MG63 (cell line): ENCODE data around the gene XDH. TPM values are rescaled to one million over a fixed set of nuclear protein-coding genes. Genes with fewer than 3 reads are reported as not detected.

ENCODE experiments used
- DNase-seq: peaks from one replicate; pipeline ENCODE4 v3.0.0-alpha.2; 2020
- H3K27me3 ChIP-seq: fragments of 250-450 bp; sonication (Bioruptor Pico); 2 replicates; pipeline ENCODE4 v1.5.1; 2020; ENCODE audit warnings: mild to moderate bottlenecking, moderate library complexity
- H3K36me3 ChIP-seq: fragments of 250-450 bp; sonication (Bioruptor Pico); 2 replicates; pipeline ENCODE4 v1.5.1; 2020; ENCODE audit warnings: mild to moderate bottlenecking, moderate library complexity
- H3K4me3 ChIP-seq: fragments of 250-450 bp; sonication (Bioruptor Pico); 2 replicates; pipeline ENCODE4 v1.5.1; 2020; ENCODE audit warnings: mild to moderate bottlenecking, moderate library complexity
- H3K9me3 ChIP-seq: fragments of 250-450 bp; sonication (Bioruptor Pico); 2 replicates; pipeline ENCODE4 v1.5.1; 2020; ENCODE audit warnings: mild to moderate bottlenecking, moderate library complexity
- total RNA-seq: library from RNA; depleted of rRNA; stranded (reverse); fragments of >200 nt; shearing (Covaris generic); gene quantifications from 2 replicates; pipeline ENCODE4 v1.2.3, GENCODE V29; 2014; ENCODE audit warnings: low replicate concordance; rRNA removed

XDH gene
- total RNA-seq, 1 experiment from 2014 or later: not detected

DNA sequence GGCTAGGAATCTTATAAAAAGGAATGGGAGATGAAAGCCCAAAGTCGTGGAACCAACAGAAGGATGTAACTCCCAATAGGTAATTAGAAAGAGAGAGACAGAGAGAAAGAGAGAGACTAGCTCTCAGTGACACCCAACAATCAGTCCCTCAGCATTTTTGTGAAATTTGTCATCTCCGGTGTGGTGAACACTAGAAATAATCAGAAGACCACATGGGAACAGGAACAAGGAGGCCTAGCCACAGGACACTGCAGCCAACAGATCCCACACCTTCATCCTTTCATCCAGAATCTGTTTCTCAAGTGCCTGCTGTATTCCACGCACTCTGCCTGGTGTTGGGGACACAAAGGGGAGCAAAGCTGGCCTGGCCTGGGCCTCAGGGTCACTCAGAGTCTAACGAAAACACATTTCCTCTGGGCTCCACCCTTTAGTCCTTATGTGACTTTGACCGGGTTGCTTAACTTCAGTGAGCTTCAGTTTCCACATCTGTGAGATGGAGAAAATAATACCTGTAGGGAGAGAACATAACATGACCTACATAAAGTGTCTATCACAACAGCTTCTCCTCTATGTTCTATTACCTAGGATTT lies 127.5 kb downstream of the XDH start:
- no peaks in the 10 kb centered on the region for H3K36me3 ChIP-seq
- no peaks in the 10 kb centered on the region for H3K9me3 ChIP-seq
- H3K4me3 ChIP-seq: no peak overlapping the region
- H3K27me3 ChIP-seq: no peaks in the 10 kb centered on the region
- no peak for DNase-seq

DNA sequence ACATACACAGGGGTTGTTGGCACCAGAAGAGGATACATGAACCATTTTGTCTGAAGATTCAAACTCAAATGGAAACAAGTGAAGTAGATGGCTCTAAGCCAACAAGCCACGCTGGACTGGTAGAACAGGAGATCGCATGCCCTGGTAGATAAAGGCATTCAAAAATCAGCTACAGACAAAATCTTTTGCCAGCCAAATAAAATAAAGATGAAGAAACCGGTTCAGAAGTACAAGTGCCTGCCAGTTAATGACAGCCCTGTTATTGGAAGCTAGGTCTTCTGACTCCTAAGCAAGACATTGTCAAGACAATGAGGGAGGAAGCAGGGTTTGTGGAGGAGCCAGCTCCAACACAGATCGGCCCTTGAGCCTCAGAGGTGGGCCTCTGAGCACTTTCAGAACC lies 128.3 kb downstream of the XDH start:
- no peaks in the 10 kb centered on the region for H3K27me3 ChIP-seq
- no peak overlapping the region for H3K4me3 ChIP-seq
- no peaks in the 10 kb centered on the region for H3K9me3 ChIP-seq
- no peaks in the 10 kb centered on the region for H3K36me3 ChIP-seq
- DNase-seq: no peak

Other genes with a start within 250 kb of the XDH start
- not detected in 2 replicates for gene CAPN14, start 197.2 kb downstream of the XDH start, total RNA-seq
- gene EHD3, start 180.6 kb downstream of the XDH start, total RNA-seq: 0.07 and 0.30 TPM in 2 replicates
- not detected in 2 replicates for gene SRD5A2, start 166.2 kb upstream of the XDH start, total RNA-seq